Measurements from ENCODE around the gene SIPA1L3.

DNA sequence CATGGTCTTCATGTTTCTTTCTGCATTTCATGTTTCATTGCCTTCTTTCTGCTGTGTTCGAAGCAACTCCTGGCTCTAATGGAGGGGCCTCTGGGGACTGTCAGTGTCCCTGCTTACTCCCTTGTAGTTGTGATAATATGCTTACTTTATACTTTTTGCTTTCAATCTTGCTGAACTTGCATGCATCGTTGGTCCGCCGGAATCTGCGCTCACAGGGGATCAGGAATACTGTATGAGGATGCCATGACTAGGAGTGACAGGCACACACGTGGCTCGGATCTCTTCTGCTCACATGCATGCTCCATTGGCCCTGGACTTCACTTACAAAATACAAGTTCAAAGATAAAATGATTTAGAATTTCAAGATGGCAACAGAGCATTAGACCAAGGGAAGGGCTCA lies 108.8 kb downstream of the SIPA1L3 start:
- TF ChIP-seq, protein P1, sequence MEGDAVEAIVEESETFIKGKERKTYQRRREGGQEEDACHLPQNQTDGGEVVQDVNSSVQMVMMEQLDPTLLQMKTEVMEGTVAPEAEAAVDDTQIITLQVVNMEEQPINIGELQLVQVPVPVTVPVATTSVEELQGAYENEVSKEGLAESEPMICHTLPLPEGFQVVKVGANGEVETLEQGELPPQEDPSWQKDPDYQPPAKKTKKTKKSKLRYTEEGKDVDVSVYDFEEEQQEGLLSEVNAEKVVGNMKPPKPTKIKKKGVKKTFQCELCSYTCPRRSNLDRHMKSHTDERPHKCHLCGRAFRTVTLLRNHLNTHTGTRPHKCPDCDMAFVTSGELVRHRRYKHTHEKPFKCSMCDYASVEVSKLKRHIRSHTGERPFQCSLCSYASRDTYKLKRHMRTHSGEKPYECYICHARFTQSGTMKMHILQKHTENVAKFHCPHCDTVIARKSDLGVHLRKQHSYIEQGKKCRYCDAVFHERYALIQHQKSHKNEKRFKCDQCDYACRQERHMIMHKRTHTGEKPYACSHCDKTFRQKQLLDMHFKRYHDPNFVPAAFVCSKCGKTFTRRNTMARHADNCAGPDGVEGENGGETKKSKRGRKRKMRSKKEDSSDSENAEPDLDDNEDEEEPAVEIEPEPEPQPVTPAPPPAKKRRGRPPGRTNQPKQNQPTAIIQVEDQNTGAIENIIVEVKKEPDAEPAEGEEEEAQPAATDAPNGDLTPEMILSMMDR (IDR thresholded peaks at IDR 0.05 in 4 of 5, conservative IDR thresholded peaks at IDR 0.05 in 1 of 5): no peak
- no peak for TF ChIP-seq POLR2A (IDR thresholded peaks at IDR 0.05)
